Left ventricle myocardium inferior (tissue), 1 donor: ENCODE results near the gene CCM2L. TPM values are rescaled to one million over a fixed set of nuclear protein-coding genes. Genes with fewer than 3 reads are reported as not detected.
A peak's percentile ranks its signal among the peaks of the same experiment; 100 is the strongest.

Source experiments
- DNase-seq: peaks from one replicate; pipeline ENCODE4 v3.0.0-alpha.2; 2020
- H3K27ac ChIP-seq: fragments of 200-600 bp; replicated peaks from 2 replicates; pipeline ENCODE4 v1.8.0; 2021
- H3K27me3 ChIP-seq: fragments of 200-600 bp; 2 replicates; pipeline ENCODE4 v1.8.0; 2021; ENCODE audit warnings: low read depth
- H3K36me3 ChIP-seq: fragments of 200-600 bp; 2 replicates; pipeline ENCODE4 v1.8.0; 2021
- H3K4me1 ChIP-seq: fragments of 200-600 bp; 2 replicates; pipeline ENCODE4 v1.8.0; 2021
- H3K4me3 ChIP-seq: fragments of 200-600 bp; 2 replicates; pipeline ENCODE4 v1.8.0; 2021; ENCODE audit warnings: mild to moderate bottlenecking, moderate library complexity
- H3K9me3 ChIP-seq: fragments of 200-600 bp; replicated peaks from 2 replicates; pipeline ENCODE4 v1.8.0; 2021
- CTCF ChIP-seq: fragments of 200-600 bp; IDR thresholded peaks from 2 replicates; pipeline ENCODE4 v1.8.0; 2021; ENCODE audit warnings: antibody characterized with exemption, mild to moderate bottlenecking, borderline replicate concordance
- intact Hi-C: fragments of 100-400 bp; cut with micrococcal nuclease; formaldehyde crosslinking; loops from one replicate; pipeline ENCODE4 v1.11.0; 2022
- total RNA-seq: library from RNA; stranded (reverse); fragmentation: NEBNext Ultra II Directional; extraction: Animal tissue kit (Norgen Biotek cat#: 25700); gene quantifications from one replicate; pipeline ENCODE4 v1.2.1, GENCODE V29; 2021
- donor health status: DM: no; HTN: yes; CAD: no; lungs with severe emphysema.

The CCM2L gene
- total RNA-seq, 1 donor from 2014 or later = 7.5 TPM

DNA sequence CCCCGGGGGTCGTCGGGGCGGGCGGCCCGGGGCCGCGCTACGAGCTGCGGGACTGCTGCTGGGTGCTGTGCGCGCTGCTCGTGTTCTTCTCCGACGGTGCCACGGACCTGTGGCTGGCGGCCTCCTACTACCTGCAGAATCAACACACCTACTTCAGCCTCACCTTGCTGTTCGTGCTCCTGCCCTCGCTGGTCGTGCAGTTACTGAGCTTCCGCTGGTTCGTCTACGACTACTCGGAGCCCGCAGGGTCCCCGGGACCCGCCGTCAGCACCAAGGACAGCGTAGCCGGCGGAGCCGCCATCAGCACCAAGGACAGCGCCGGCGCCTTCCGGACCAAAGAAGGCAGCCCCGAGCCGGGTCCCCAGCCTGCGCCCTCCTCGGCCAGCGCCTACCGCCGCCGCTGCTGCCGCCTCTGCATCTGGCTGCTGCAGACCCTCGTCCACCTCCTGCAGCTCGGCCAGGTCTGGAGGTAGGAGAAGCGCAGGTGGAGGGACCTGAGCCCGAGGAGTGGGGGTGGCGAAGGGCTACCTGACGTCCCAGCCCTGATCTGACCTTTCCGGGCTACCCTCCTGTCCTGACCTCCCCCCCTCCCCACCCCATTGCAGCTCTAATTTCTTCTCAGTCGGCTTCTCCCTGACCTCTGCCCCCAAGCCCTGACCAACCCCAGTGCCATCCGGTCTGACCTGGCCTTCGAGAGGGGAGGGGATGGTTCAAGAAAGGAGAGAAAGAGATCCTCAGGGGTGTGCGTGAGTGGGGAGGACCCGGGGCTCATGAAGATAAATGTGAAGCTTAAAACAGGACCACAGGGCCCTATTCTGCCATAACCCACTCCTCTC is 41.7 kb upstream of the CCM2L start:
- no peak for TF ChIP-seq CTCF
- DNase-seq = peak; percentile 69
- intact Hi-C loops = no loop called here
- Histone ChIP-seq H3K36me3 (no peaks in the 10 kb centered on the region), H3K4me1 (peaks cover 4% of the 10 kb centered on the region), H3K27ac (no peak overlapping the region), H3K9me3 (no peaks in the 10 kb centered on the region), H3K4me3 (no peak overlapping the region), H3K27me3 (peaks cover 85% of the 10 kb centered on the region)

GRCh38 chr20:31969991-31970390 is 40.2 kb upstream of the CCM2L start:
- H3K27me3 ChIP-seq = peaks cover 87% of the 10 kb centered on the region
- H3K27ac ChIP-seq = no peak overlapping the region
- no peak overlapping the region for H3K4me3 ChIP-seq
- TF ChIP-seq CTCF = no peak
- intact Hi-C loops = no loop called here
- H3K9me3 ChIP-seq = no peaks in the 10 kb centered on the region
- H3K4me1 ChIP-seq = peaks cover 4% of the 10 kb centered on the region
- no peaks in the 10 kb centered on the region for H3K36me3 ChIP-seq
- DNase-seq = no peak

DNA sequence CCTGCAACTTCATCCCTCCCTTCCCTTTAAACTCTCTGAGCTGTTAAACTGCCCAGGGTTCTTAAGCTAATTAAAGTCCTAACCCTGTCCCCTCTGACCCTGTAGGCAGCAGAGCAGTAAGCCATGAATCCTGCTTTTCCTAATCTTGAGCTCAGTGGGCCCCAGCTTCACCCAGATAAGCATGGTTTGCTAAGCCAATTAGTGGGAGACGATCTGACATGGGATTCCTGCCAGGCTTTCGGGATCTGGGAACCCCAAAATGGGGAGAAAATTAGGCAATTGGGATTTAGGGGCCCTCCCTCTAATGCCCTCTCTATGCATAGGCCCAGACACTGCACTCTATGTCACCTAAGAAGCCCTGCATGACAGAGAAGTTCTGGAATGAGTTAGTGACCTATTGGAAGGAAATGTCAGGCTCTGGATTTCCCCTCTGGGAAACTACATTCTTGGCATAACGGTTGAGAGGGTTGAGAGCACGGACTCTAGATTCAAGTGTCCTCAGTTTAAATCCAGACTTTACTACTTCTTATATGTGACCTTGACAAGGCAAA is 37.7 kb upstream of the CCM2L start:
- intact Hi-C loops = no loop called here
- Histone ChIP-seq H3K36me3 (no peaks in the 10 kb centered on the region), H3K27me3 (peaks cover 85% of the 10 kb centered on the region), H3K27ac (no peak overlapping the region), H3K9me3 (no peaks in the 10 kb centered on the region), H3K4me3 (no peak overlapping the region), H3K4me1 (peaks cover 4% of the 10 kb centered on the region)
- no peak for TF ChIP-seq CTCF
- no peak for DNase-seq

DNA sequence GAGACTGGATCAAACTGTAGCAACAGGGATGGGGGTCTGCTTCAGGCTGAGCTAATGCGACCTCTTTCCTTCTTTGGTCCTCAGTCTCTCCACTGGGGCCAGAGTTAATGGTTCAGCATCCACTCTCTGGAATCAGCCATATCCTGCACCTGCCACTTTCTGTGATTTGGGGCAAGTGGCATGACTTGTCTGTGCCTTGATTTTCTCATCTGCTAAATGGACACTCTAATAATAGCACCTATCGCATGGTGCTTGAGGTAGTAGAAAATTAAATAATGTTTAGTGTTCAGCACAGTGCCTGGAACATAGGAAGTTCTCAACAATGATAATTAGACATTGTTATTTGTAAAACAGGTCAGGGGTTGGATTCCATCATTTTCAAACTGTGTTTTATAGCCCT is 35.9 kb upstream of the CCM2L start:
- no peak for DNase-seq
- no peak overlapping the region for H3K27ac ChIP-seq
- no peak for TF ChIP-seq CTCF
- no peak overlapping the region for H3K4me3 ChIP-seq
- no peaks in the 10 kb centered on the region for H3K36me3 ChIP-seq
- intact Hi-C loops = no loop called here
- H3K4me1 ChIP-seq = no peaks in the 10 kb centered on the region
- peaks cover 72% of the 10 kb centered on the region for H3K27me3 ChIP-seq
- no peaks in the 10 kb centered on the region for H3K9me3 ChIP-seq

- H3K9me3 ChIP-seq = no peaks in the 10 kb centered on the region
- no peaks in the 10 kb centered on the region for H3K4me1 ChIP-seq
- H3K27ac ChIP-seq = no peak overlapping the region
- intact Hi-C loops = no loop called here
- no peaks in the 10 kb centered on the region for H3K36me3 ChIP-seq
- H3K4me3 ChIP-seq = no peak overlapping the region
- no peak for TF ChIP-seq CTCF
- peaks cover 72% of the 10 kb centered on the region for H3K27me3 ChIP-seq
- DNase-seq = no peak
These were observed 35.2 kb upstream of the CCM2L start for GRCh38 chr20:31974951-31975487.
